PC-9 (cell line): Measurements from ENCODE around the gene C2CD3.

ENCODE experiments used
- EZH2 ChIP-seq: fragments of 200-600 bp; sonication (generic); IDR thresholded peaks from 2 replicates; pipeline ENCODE4 v1.8.0; 2017; ENCODE audit warnings: antibody characterized with exemption, low read depth
- TF ChIP-seq, protein P1 (sequence below): fragments of 200-600 bp; sonication (generic); conservative IDR thresholded peaks from 2 replicates; pipeline ENCODE4 v1.6.1; 2017; ENCODE audit warnings: mixed run types, antibody characterized with exemption, mild to moderate bottlenecking, moderate library complexity

DNA sequence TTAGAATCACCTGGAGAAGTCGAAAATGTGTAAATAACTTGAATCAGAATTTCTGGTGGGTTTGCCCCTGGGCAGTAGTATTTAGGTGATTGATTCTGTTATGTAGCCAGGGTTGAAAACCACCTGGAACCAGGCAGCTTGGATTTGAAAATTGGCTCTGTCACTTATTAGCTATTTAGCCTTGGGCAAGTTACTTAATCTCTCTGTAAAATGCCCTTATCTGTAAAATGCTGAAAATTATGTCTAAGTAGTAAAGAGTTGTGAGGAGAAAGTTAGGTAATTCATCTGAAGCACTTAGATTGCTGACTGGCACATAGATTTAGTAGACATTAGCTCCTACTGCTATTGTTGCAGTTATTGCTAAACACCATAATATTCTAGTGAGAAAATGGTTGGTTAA, 49.6 kb upstream of the C2CD3 start:
- TF ChIP-seq, protein P1, sequence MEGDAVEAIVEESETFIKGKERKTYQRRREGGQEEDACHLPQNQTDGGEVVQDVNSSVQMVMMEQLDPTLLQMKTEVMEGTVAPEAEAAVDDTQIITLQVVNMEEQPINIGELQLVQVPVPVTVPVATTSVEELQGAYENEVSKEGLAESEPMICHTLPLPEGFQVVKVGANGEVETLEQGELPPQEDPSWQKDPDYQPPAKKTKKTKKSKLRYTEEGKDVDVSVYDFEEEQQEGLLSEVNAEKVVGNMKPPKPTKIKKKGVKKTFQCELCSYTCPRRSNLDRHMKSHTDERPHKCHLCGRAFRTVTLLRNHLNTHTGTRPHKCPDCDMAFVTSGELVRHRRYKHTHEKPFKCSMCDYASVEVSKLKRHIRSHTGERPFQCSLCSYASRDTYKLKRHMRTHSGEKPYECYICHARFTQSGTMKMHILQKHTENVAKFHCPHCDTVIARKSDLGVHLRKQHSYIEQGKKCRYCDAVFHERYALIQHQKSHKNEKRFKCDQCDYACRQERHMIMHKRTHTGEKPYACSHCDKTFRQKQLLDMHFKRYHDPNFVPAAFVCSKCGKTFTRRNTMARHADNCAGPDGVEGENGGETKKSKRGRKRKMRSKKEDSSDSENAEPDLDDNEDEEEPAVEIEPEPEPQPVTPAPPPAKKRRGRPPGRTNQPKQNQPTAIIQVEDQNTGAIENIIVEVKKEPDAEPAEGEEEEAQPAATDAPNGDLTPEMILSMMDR, result no peak
- no peak for TF ChIP-seq EZH2
